HepG2 (cell line): ENCODE data around the gene AQP10. TPM values are rescaled to one million over a fixed set of nuclear protein-coding genes. Genes with fewer than 3 reads are reported as not detected.
"Not testable (repeated sequence)": the region's sequence is repeated elsewhere in the genome, so short reads cannot be mapped to it uniquely, and the experiment has no call there.

ENCODE experiments used
- ATAC-seq: fragments of 200-7000 bp; cut with Tn5 transposase; 3 replicates; pipeline ENCODE4 v1.9.1; 2020; ENCODE audit warnings: mild to moderate bottlenecking, moderate library complexity
- BruUV-seq: library from RNA; stranded (reverse); fragments of 400-500 nt; replicated peaks from 2 replicates; lab custom pipeline; 2021; lab: Mats Ljungman, UMichigan
- CTCF ChIA-PET: fragments of 300-600 bp; formaldehyde crosslinking; extraction: SDS; loops from one replicate; lab custom pipeline; 2021; ENCODE audit warnings: low total read pairs, inconsistent platforms, low intra/inter-chr PET ratio; lab: Yijun Ruan, JAX
- POLR2A ChIA-PET: fragments of 350-600 bp; sonication (Branson Sonifier 250); formaldehyde crosslinking; loops from one replicate; lab custom pipeline; 2020; ENCODE audit warnings: antibody characterized with exemption, inconsistent platforms; lab: Yijun Ruan, JAX
- DNase-seq: peaks from one replicate; pipeline ENCODE4 v3.0.0-alpha.2; 2015; ENCODE audit warnings: low spot score
- FAIRE-seq: peaks from 3 replicates; lab custom pipeline; 2011; peaks lifted over from hg19 to GRCh38; lab: Jason Lieb, UNC
- H2AFZ ChIP-seq: one replicate; pipeline ENCODE4 v1.6.1; 2011; ENCODE audit warnings: low read length, inconsistent platforms
- H3K27ac ChIP-seq: fragments of 300-600 bp; 3 replicates; pipeline ENCODE4 v1.8.0; 2011; ENCODE audit warnings: mixed run types, mild to moderate bottlenecking, mixed read lengths, low read length, inconsistent platforms; ENCODE audit not compliant: insufficient read depth; ENCODE audit errors: extremely low read length
- H3K27me3 ChIP-seq, 2 experiments: fragments of 200-600 bp in 1 of 2; 2 replicates in 1 of 2; 3 replicates in 1 of 2; pipeline versions ENCODE4 v1.6.0 to v1.8.0; 2011; ENCODE audit warnings: low read length in 2 of 2, mild to moderate bottlenecking in 2 of 2, moderate library complexity in 2 of 2, inconsistent platforms in 1 of 2; ENCODE audit not compliant: insufficient read depth in 2 of 2, control insufficient read depth in 1 of 2
- H3K36me3 ChIP-seq, 2 experiments: fragments of 200-600 bp in 1 of 2; replicated peaks in 1 of 2; 2 replicates in 1 of 2; 3 replicates in 1 of 2; pipeline versions ENCODE4 v1.5.1 to v1.8.0; 2011; ENCODE audit warnings: low read length in 2 of 2, inconsistent platforms in 1 of 2; ENCODE audit not compliant: insufficient read depth in 2 of 2, control insufficient read depth in 1 of 2
- H3K4me1 ChIP-seq: 2 replicates; pipeline ENCODE4 v1.5.1; 2012; ENCODE audit warnings: low read length, inconsistent platforms; ENCODE audit not compliant: insufficient read depth
- H3K4me2 ChIP-seq: 2 replicates; pipeline ENCODE4 v1.6.0; 2011; ENCODE audit warnings: low read depth, low read length, inconsistent platforms
- H3K4me3 ChIP-seq, 3 experiments: fragments of 200-600 bp in 1 of 3; sonication (generic), shearing (Covaris generic) in 1 of 3; replicated peaks in 1 of 3; 2 replicates each; pipeline ENCODE4 v1.5.1; 2011 to 2016; ENCODE audit warnings: low read length in 3 of 3, inconsistent platforms in 2 of 3, low read depth in 2 of 3, mild to moderate bottlenecking in 2 of 3, control low read depth in 1 of 3, mixed read lengths in 1 of 3; ENCODE audit not compliant: insufficient read depth in 1 of 3
- H3K79me2 ChIP-seq: one replicate; pipeline ENCODE4 v1.6.1; 2011; ENCODE audit warnings: low read length, inconsistent platforms; ENCODE audit not compliant: insufficient read depth
- H3K9ac ChIP-seq: 2 replicates; pipeline ENCODE4 v1.6.0; 2011; ENCODE audit warnings: mild to moderate bottlenecking, low read depth, low read length, inconsistent platforms; ENCODE audit not compliant: insufficient read depth
- H3K9me3 ChIP-seq: 2 replicates; pipeline ENCODE4 v1.5.1; 2012; ENCODE audit warnings: mild to moderate bottlenecking, low read length
- H4K20me1 ChIP-seq: 2 replicates; pipeline ENCODE4 v1.6.0; 2011; ENCODE audit warnings: inconsistent platforms, mild to moderate bottlenecking, low read length, moderate library complexity; ENCODE audit not compliant: insufficient read depth
- GATAD1 ChIP-seq: IDR thresholded peaks from 2 replicates; pipeline ENCODE4 v1.6.1; 2016; ENCODE audit warnings: missing genetic modification reagents, missing compliant biosample characterization
- IRX3 ChIP-seq: sonication (generic); formaldehyde crosslinking; IDR thresholded peaks from 2 replicates; pipeline ENCODE4 v1.8.1; 2023; ENCODE audit warnings: mild to moderate bottlenecking, low read depth, missing genetic modification reagents, borderline replicate concordance
- MXI1 ChIP-seq: IDR thresholded peaks from 3 replicates; pipeline ENCODE4 v1.6.1; 2012; ENCODE audit warnings: low read depth, low read length, inconsistent platforms, borderline replicate concordance
- NFKB2 ChIP-seq: sonication (generic); formaldehyde crosslinking; IDR thresholded peaks from 2 replicates; pipeline ENCODE4 v1.4.0; 2020; ENCODE audit warnings: missing genetic modification reagents, borderline replicate concordance
- RORA ChIP-seq: sonication (generic); formaldehyde crosslinking; IDR thresholded peaks from 2 replicates; pipeline ENCODE4 v1.5.0; 2020; ENCODE audit warnings: mild to moderate bottlenecking, missing genetic modification reagents, moderate library complexity
- ZNF10 ChIP-seq: sonication (generic); formaldehyde crosslinking; IDR thresholded peaks from 2 replicates; pipeline ENCODE4 v1.4.0; 2020; ENCODE audit warnings: mild to moderate bottlenecking, low read depth, missing genetic modification reagents, borderline replicate concordance
- ZNF326 ChIP-seq: sonication (generic); formaldehyde crosslinking; IDR thresholded peaks from 2 replicates; pipeline ENCODE4 v1.4.0; 2020; ENCODE audit warnings: missing genetic modification reagents, borderline replicate concordance
- WGBS: methylation state at CpG from one replicate; pipeline ENCODE4 v1.1.6; 2017; ENCODE audit warnings: low lambda C conversion rate; 5-methylcytosine and 5-hydroxymethylcytosine counted together
- in situ Hi-C: cut with HindIII; loops from 2 replicates; pipeline ENCODE4 v1.10.0; 2017; ENCODE audit warnings: low pct_unique_long_range_greater_than_20kb; ENCODE audit not compliant: extremely low pct_ligation_motif_present
- intact Hi-C: fragments of 100-400 bp; cut with micrococcal nuclease; formaldehyde crosslinking; loops from one replicate; pipeline ENCODE4 v1.10.0; 2022; ENCODE audit not compliant: unreplicated experiment
- polyA plus RNA-seq, 8 experiments: library from polyadenylated mRNA; depleted of rRNA in 3 of 8; stranded (reverse) in 7 of 8; unstranded in 1 of 8; fragments of >200 nt; fragmentation: Illumina TruSeq in 4 of 8; extraction: Trizol in 4 of 8; gene quantifications; 2 replicates each; pipeline versions ENCODE4 v1.2.1 to v1.2.3, GENCODE V29; 2011 to 2016; ENCODE audit warnings: low read depth in 4 of 8, missing spikeins in 1 of 8, mixed read lengths in 1 of 8; ENCODE audit not compliant: insufficient read depth in 1 of 8
- total RNA-seq, 5 experiments: library from RNA; depleted of rRNA; stranded (reverse); fragments of >200 nt; fragmentation: Illumina TruSeq; extraction: Trizol; gene quantifications; 2 replicates each; pipeline ENCODE4 v1.2.3, GENCODE V29; 2016; ENCODE audit warnings: low read depth in 1 of 5
- TF ChIP-seq, protein P1 (sequence below): sonication (generic); formaldehyde crosslinking; IDR thresholded peaks from 2 replicates; pipeline ENCODE4 v1.4.0; 2020; ENCODE audit warnings: missing genetic modification reagents, borderline replicate concordance
- TF ChIP-seq, protein P2 (sequence below), 2 experiments: fragments of 450-650 bp in 1 of 2; sonication (generic) in 1 of 2; formaldehyde crosslinking; IDR thresholded peaks; 2 replicates each; pipeline versions ENCODE4 v1.5.0 to v1.8.0; 2020 to 2022; ENCODE audit warnings: mild to moderate bottlenecking in 1 of 2, missing genetic modification reagents in 1 of 2
- TF ChIP-seq, protein P3 (sequence below): sonication (generic); formaldehyde crosslinking; IDR thresholded peaks from 2 replicates; pipeline ENCODE4 v1.9.0; 2022; ENCODE audit warnings: missing genetic modification reagents, mild to moderate bottlenecking, borderline replicate concordance

The AQP10 gene
- total and polyA plus RNA-seq, 2 of the 13 experiments (the other 11 are each of a cell fraction or from before 2014, with no cell fraction given) = 0.30 TPM; not detected in 1

DNA sequence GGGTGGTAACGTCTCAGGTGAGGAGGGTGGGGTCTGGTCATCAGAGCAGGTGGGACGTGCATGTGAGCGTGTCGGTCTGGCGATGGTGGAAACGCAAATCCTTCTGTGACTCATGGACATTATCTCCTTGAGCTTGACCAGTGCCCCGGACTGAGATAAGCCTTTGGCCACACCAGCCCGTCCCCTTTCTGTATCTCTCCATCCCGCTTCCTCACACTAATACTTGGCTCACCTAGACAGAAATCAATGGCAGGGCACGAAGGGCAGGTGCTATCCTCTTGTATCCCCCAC is 7.9 kb upstream of the AQP10 start (continued):
- TF ChIP-seq, protein P1, sequence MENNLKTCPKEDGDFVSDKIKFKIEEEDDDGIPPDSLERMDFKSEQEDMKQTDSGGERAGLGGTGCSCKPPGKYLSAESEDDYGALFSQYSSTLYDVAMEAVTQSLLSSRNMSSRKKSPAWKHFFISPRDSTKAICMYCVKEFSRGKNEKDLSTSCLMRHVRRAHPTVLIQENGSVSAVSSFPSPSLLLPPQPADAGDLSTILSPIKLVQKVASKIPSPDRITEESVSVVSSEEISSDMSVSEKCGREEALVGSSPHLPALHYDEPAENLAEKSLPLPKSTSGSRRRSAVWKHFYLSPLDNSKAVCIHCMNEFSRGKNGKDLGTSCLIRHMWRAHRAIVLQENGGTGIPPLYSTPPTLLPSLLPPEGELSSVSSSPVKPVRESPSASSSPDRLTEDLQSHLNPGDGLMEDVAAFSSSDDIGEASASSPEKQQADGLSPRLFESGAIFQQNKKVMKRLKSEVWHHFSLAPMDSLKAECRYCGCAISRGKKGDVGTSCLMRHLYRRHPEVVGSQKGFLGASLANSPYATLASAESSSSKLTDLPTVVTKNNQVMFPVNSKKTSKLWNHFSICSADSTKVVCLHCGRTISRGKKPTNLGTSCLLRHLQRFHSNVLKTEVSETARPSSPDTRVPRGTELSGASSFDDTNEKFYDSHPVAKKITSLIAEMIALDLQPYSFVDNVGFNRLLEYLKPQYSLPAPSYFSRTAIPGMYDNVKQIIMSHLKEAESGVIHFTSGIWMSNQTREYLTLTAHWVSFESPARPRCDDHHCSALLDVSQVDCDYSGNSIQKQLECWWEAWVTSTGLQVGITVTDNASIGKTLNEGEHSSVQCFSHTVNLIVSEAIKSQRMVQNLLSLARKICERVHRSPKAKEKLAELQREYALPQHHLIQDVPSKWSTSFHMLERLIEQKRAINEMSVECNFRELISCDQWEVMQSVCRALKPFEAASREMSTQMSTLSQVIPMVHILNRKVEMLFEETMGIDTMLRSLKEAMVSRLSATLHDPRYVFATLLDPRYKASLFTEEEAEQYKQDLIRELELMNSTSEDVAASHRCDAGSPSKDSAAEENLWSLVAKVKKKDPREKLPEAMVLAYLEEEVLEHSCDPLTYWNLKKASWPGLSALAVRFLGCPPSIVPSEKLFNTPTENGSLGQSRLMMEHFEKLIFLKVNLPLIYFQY (CRISPR knock-in tag) = no peak
- TF ChIP-seq MXI1 = no peak

DNA sequence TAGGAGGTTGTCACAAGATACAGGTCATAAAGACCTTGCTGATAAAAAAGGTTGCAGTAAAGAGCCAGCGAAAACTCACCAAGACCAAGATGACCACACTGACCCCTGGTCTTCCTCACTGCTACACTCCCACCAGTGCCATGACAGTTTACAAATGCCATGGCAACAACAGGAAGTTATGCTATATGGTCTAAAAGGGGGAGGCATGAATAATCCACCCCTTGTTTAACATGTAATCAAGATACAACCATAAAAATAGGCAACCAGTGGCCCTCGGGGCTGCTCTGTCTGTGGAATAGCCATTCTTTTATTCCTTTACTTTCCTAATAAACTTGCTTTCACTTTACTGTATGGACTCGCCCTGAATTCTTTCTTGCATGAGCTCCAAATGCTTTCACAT is 6.7 kb upstream of the AQP10 start:
- H2AFZ ChIP-seq, H3K4me3 ChIP-seq, H3K36me3 ChIP-seq, H3K4me2 ChIP-seq, DNase-seq, FAIRE-seq, H3K79me2 ChIP-seq, BruUV-seq, H3K4me1 ChIP-seq, POLR2A ChIA-PET, H4K20me1 ChIP-seq, H3K9me3 ChIP-seq, CTCF ChIA-PET, ATAC-seq, H3K27me3 ChIP-seq, in situ Hi-C loops, intact Hi-C loops, H3K9ac ChIP-seq, H3K27ac ChIP-seq: not testable (repeated sequence)
- WGBS = 59% methylated on average over 3 of the region's 3 CpGs

DNA sequence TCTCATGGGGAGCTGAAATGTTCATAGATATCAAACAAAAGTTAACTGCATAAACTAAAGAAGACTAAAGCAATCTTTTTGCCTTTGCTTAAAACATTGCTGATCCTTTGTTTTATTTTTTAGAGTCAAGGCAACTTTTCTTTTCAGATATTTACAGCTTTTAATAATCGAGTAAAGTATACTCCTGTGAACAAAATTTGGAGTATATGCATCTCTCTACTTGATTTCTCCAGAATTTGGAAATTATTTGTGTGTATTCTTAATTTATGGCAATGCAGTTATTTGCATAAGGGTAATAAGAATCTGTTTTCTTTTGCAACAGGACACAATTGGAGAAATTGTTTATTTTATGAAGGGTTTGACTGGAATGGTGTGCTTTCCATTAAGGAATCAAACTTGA is 4.2 kb upstream of the AQP10 start:
- H3K4me3 ChIP-seq = no peak overlapping the region
- WGBS = 4% methylated on average over 1 of the region's 1 CpG
- H3K27ac ChIP-seq = no peak overlapping the region
- H3K79me2 ChIP-seq = no peaks in the 10 kb centered on the region
- intact Hi-C loops (no loop called here), in situ Hi-C loops (no loop called here)
- H4K20me1 ChIP-seq = no peaks in the 10 kb centered on the region
- no peaks in the 10 kb centered on the region for H3K36me3 ChIP-seq
- POLR2A ChIA-PET = no interaction called here
- no peak overlapping the region for H3K4me2 ChIP-seq
- no peak for DNase-seq
- H2AFZ ChIP-seq = no peak overlapping the region
- CTCF ChIA-PET = no interaction called here
- H3K4me1 ChIP-seq = peaks cover 14% of the 10 kb centered on the region
- no peaks in the 10 kb centered on the region for H3K9me3 ChIP-seq
- no peaks in the 10 kb centered on the region for H3K27me3 ChIP-seq
- H3K9ac ChIP-seq = no peak overlapping the region
- FAIRE-seq = no peak
- no TSS peak for BruUV-seq
- ATAC-seq = no peak
- TF ChIP-seq NFKB2 (CRISPR knock-in tag) = no peak
- TF ChIP-seq ZNF10 (CRISPR knock-in tag) = no peak
- TF ChIP-seq IRX3 (CRISPR knock-in tag) = no peak
- TF ChIP-seq, protein P2, sequence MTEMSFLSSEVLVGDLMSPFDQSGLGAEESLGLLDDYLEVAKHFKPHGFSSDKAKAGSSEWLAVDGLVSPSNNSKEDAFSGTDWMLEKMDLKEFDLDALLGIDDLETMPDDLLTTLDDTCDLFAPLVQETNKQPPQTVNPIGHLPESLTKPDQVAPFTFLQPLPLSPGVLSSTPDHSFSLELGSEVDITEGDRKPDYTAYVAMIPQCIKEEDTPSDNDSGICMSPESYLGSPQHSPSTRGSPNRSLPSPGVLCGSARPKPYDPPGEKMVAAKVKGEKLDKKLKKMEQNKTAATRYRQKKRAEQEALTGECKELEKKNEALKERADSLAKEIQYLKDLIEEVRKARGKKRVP (CRISPR knock-in tag; IDR thresholded peaks at IDR 0.05) = no peak
- no peak for TF ChIP-seq RORA
- no peak for TF ChIP-seq GATAD1 (CRISPR knock-in tag)
- TF ChIP-seq ZNF326 (CRISPR knock-in tag) = no peak
- TF ChIP-seq, protein P3, sequence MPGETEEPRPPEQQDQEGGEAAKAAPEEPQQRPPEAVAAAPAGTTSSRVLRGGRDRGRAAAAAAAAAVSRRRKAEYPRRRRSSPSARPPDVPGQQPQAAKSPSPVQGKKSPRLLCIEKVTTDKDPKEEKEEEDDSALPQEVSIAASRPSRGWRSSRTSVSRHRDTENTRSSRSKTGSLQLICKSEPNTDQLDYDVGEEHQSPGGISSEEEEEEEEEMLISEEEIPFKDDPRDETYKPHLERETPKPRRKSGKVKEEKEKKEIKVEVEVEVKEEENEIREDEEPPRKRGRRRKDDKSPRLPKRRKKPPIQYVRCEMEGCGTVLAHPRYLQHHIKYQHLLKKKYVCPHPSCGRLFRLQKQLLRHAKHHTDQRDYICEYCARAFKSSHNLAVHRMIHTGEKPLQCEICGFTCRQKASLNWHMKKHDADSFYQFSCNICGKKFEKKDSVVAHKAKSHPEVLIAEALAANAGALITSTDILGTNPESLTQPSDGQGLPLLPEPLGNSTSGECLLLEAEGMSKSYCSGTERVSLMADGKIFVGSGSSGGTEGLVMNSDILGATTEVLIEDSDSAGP (CRISPR knock-in tag) = no peak
